NB4 (cell line): Measurements from ENCODE around the gene PACSIN3.
"Not testable (repeated sequence)": the region's sequence is repeated elsewhere in the genome, so short reads cannot be mapped to it uniquely, and the experiment has no call there.

Source experiments
- DNase-seq: peaks from one replicate; pipeline ENCODE4 v3.0.0; 2010; ENCODE audit warnings: low read depth
- H3K4me3 ChIP-seq: one replicate; pipeline ENCODE4 v1.5.1; 2011; ENCODE audit warnings: mild to moderate bottlenecking, low read depth, low read length, moderate library complexity
- CTCF ChIP-seq: IDR thresholded peaks from one replicate; pipeline ENCODE4 v1.5.1; 2012; ENCODE audit warnings: low read depth, low read length
- MAX ChIP-seq: IDR thresholded peaks from 2 replicates; pipeline ENCODE4 v1.6.1; 2011; ENCODE audit warnings: low read depth, low read length
- MYC ChIP-seq: IDR thresholded peaks from 2 replicates; pipeline ENCODE4 v1.6.1; 2011; ENCODE audit warnings: low read depth, low read length
- POLR2A ChIP-seq: IDR thresholded peaks from 2 replicates; pipeline ENCODE4 v1.6.1; 2011; ENCODE audit warnings: mild to moderate bottlenecking; ENCODE audit not compliant: insufficient read length; ENCODE audit errors: extremely low read depth

The PACSIN3 gene

GRCh38 chr11:47192111-47192510 is 5.9 kb upstream of the PACSIN3 start:
- TF ChIP-seq CTCF, result no peak
- TF ChIP-seq MYC, result no peak
- no peak for TF ChIP-seq POLR2A
- no peak for TF ChIP-seq MAX
- no peak overlapping the region for H3K4me3 ChIP-seq
- no peak for DNase-seq

GRCh38 chr11:47191137-47191536 is 4.9 kb upstream of the PACSIN3 start:
- DNase-seq, H3K4me3 ChIP-seq: not testable (repeated sequence)

- peak; percentile 31 for DNase-seq
Measured at GRCh38 chr11:47189100-47189834, 3.0 kb upstream of the PACSIN3 start.

GRCh38 chr11:47188259-47188658 is 2.0 kb upstream of the PACSIN3 start:
- no peak overlapping the region for H3K4me3 ChIP-seq
- DNase-seq, result no peak
- no peak for TF ChIP-seq CTCF
- no peak for TF ChIP-seq MAX
- no peak for TF ChIP-seq MYC

More at GRCh38 chr11:47189100-47189834, 3.0 kb upstream of the PACSIN3 start:
- TF ChIP-seq POLR2A, result no peak
- no peak for TF ChIP-seq MAX
- no peak for TF ChIP-seq CTCF
- TF ChIP-seq MYC, result no peak
- no peak overlapping the region for H3K4me3 ChIP-seq

GRCh38 chr11:47187723-47188122 is 1.5 kb upstream of the PACSIN3 start:
- no peak for DNase-seq
- TF ChIP-seq MAX (no peak), POLR2A (no peak), MYC (no peak), CTCF (no peak)
- H3K4me3 ChIP-seq, result peak overlapping the region; percentile 27

GRCh38 chr11:47186700-47187695 is 764 bp upstream of the PACSIN3 start:
- peak; percentile 80 for DNase-seq
- H3K4me3 ChIP-seq, result peak overlapping the region; percentile 32
- TF ChIP-seq MYC, result peak; percentile 12
- TF ChIP-seq POLR2A, result no peak
- peak; percentile 66; the same call in 1 of the 2 replicates for TF ChIP-seq MAX
